ENCODE results near the gene SUCLG1.

SUCLG1 gene

GRCh38 chr2:84452624-84453023 lies 6.5 kb downstream of the SUCLG1 start:
- Histone ChIP-seq H3K36me3 (ENCODE audit: insufficient read depth, insufficient read length, low read length) (peaks cover 6% of the 10 kb centered on the region), H3K4me3 (ENCODE audit: insufficient read length, low read depth) (no peak overlapping the region)
- TF ChIP-seq YY1 (IDR thresholded peaks at IDR 0.05; ENCODE audit: insufficient read depth, insufficient read length) (no peak), SUZ12 (IDR thresholded peaks at IDR 0.05; ENCODE audit: extremely low read depth, insufficient read depth, insufficient read length) (no peak), ZNF274 (IDR thresholded peaks at IDR 0.05; ENCODE audit: low read depth, low read length) (no peak)

DNA sequence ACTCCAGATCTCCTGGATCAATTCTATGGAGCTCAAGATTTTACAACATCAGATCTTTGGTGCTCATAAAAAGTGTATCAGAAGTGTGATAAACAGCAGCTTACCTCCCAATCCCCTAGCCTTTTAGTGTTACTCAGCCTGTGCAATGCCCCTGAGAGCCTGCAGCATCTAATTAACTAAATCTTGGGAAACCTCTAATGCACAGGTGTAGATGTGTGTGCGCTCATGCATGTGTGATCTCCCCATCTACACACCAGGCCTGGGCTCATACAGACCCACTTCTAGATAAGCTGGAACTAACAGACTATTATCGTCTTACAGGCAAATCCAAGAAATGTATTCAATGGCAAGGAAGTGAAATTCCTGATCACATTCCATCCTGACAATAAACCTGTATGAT lies 7.5 kb downstream of the SUCLG1 start:
- H3K27me3 ChIP-seq (ENCODE audit: insufficient read depth, insufficient read length), result no peaks in the 10 kb centered on the region
- TF ChIP-seq YY1 (IDR thresholded peaks at IDR 0.05; ENCODE audit: insufficient read depth, insufficient read length) (no peak), ZNF274 (IDR thresholded peaks at IDR 0.05; ENCODE audit: low read depth, low read length) (no peak), SUZ12 (IDR thresholded peaks at IDR 0.05; ENCODE audit: extremely low read depth, insufficient read depth, insufficient read length) (no peak)
- H3K9me3 ChIP-seq (ENCODE audit: insufficient read depth, low read length), result no peaks in the 10 kb centered on the region
- no peak overlapping the region for H3K4me3 ChIP-seq (ENCODE audit: insufficient read length, low read depth)
- H3K4me1 ChIP-seq (ENCODE audit: insufficient read depth, insufficient read length), result no peaks in the 10 kb centered on the region
- no peak for DNase-seq (ENCODE audit: low read depth, low spot score)
- no peak overlapping the region for H3K9ac ChIP-seq (ENCODE audit: insufficient read length, low read depth)
- peaks cover 8% of the 10 kb centered on the region for H3K36me3 ChIP-seq (ENCODE audit: insufficient read depth, insufficient read length, low read length)

More at GRCh38 chr2:84452624-84453023, 6.5 kb downstream of the SUCLG1 start:
- Histone ChIP-seq H3K27me3 (ENCODE audit: insufficient read depth, insufficient read length) (no peaks in the 10 kb centered on the region), H3K9me3 (ENCODE audit: insufficient read depth, low read length) (no peaks in the 10 kb centered on the region), H3K4me1 (ENCODE audit: insufficient read depth, insufficient read length) (no peaks in the 10 kb centered on the region), H3K9ac (ENCODE audit: insufficient read length, low read depth) (no peak overlapping the region)
- no peak for DNase-seq (ENCODE audit: low read depth, low spot score)

DNA sequence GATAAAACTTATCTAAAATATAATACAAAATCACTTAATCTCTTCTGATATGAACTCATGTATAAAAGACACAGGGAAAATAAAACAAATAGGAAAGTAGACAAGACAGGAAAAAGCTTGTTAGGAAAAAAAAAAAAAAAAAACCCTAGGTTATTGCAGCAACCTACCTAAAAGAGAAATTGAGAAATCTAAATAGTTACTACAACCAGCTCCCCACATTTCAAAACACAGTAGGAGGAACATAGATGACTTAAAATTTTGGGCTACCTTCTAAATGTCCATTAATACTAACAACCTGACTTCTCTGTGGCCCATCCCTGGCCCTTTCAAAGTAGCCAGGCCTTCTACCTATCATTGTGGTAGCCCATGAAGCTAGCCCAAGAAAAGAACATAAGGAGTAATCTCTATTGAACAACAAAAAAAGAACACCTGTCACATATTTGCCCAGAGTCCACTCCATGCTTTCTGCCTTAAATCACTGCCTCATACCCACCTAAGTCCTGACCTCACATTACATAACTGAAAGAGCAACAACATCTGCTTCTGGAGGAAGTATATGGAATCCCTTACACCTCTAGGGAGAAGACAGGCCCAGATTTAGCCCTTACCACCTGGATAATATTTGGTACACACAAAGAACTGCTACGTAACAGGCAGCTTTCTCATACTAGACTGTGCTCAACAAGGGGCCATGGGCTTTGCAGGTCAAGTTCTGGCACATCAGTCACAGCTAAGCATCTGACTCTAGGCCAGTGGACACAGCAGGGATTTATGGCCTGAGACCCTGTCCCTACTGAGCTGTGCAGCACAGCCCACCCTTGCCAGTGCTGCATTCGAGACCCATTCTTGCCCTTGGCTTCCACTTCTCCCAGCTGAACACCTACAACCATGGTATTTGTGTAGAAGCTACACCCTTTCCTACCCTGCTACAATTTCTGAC lies 8.5 kb downstream of the SUCLG1 start:
- no peak for TF ChIP-seq YY1 (IDR thresholded peaks at IDR 0.05; ENCODE audit: insufficient read depth, insufficient read length)
- TF ChIP-seq SUZ12 (IDR thresholded peaks at IDR 0.05; ENCODE audit: extremely low read depth, insufficient read depth, insufficient read length), result no peak
- TF ChIP-seq ZNF274 (IDR thresholded peaks at IDR 0.05; ENCODE audit: low read depth, low read length), result no peak

GRCh38 chr2:84449711-84450110 lies 9.4 kb downstream of the SUCLG1 start:
- no peaks in the 10 kb centered on the region for H3K4me1 ChIP-seq (ENCODE audit: insufficient read depth, insufficient read length)
- H3K36me3 ChIP-seq (ENCODE audit: insufficient read depth, insufficient read length, low read length), result peaks cover 17% of the 10 kb centered on the region
- no peak overlapping the region for H3K9ac ChIP-seq (ENCODE audit: insufficient read length, low read depth)
- no peak overlapping the region for H3K4me3 ChIP-seq (ENCODE audit: insufficient read length, low read depth)
- H3K27me3 ChIP-seq (ENCODE audit: insufficient read depth, insufficient read length), result no peaks in the 10 kb centered on the region
- no peak for TF ChIP-seq ZNF274 (IDR thresholded peaks at IDR 0.05; ENCODE audit: low read depth, low read length)
- no peak for TF ChIP-seq SUZ12 (IDR thresholded peaks at IDR 0.05; ENCODE audit: extremely low read depth, insufficient read depth, insufficient read length)
- peaks cover 12% of the 10 kb centered on the region; the same call in 1 of the 2 replicates for H3K9me3 ChIP-seq (ENCODE audit: insufficient read depth, low read length)
- DNase-seq (ENCODE audit: low read depth, low spot score), result no peak

More for the DNA sequence above, 8.5 kb downstream of the SUCLG1 start:
- Histone ChIP-seq H3K27me3 (ENCODE audit: insufficient read depth, insufficient read length) (no peaks in the 10 kb centered on the region), H3K4me3 (ENCODE audit: insufficient read length, low read depth) (no peak overlapping the region), H3K9me3 (ENCODE audit: insufficient read depth, low read length) (peaks cover 9% of the 10 kb centered on the region; the same call in 1 of the 2 replicates), H3K4me1 (ENCODE audit: insufficient read depth, insufficient read length) (no peaks in the 10 kb centered on the region), H3K9ac (ENCODE audit: insufficient read length, low read depth) (no peak overlapping the region), H3K36me3 (ENCODE audit: insufficient read depth, insufficient read length, low read length) (peaks cover 17% of the 10 kb centered on the region)
- no peak for DNase-seq (ENCODE audit: low read depth, low spot score)

DNA sequence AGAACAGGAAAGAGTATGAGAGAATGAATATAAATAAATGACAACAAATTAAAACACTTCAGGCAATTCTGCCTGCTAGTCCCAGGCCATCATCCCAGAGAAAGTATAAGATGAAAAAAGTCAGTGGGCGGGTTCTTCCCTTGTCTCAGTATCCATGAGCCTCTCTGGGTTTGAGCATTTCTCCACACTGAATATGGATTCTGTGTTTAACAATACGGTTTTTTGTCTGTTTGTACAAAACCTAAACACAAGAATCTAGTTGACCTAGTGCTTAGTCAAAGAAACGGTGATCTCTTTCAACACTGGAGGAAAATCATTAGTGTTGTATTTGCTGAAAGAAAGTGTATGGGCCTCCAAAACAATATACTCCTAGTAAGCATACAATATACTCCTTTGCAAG lies 10.0 kb downstream of the SUCLG1 start:
- Histone ChIP-seq H3K4me1 (ENCODE audit: insufficient read depth, insufficient read length) (no peaks in the 10 kb centered on the region), H3K9me3 (ENCODE audit: insufficient read depth, low read length) (peaks cover 12% of the 10 kb centered on the region; the same call in 1 of the 2 replicates), H3K4me3 (ENCODE audit: insufficient read length, low read depth) (no peak overlapping the region), H3K36me3 (ENCODE audit: insufficient read depth, insufficient read length, low read length) (peaks cover 16% of the 10 kb centered on the region), H3K9ac (ENCODE audit: insufficient read length, low read depth) (no peak overlapping the region), H3K27me3 (ENCODE audit: insufficient read depth, insufficient read length) (no peaks in the 10 kb centered on the region)
- TF ChIP-seq ZNF274 (IDR thresholded peaks at IDR 0.05; ENCODE audit: low read depth, low read length) (no peak), YY1 (IDR thresholded peaks at IDR 0.05; ENCODE audit: insufficient read depth, insufficient read length) (no peak), SUZ12 (IDR thresholded peaks at IDR 0.05; ENCODE audit: extremely low read depth, insufficient read depth, insufficient read length) (no peak)
- DNase-seq (ENCODE audit: low read depth, low spot score), result no peak

DNA sequence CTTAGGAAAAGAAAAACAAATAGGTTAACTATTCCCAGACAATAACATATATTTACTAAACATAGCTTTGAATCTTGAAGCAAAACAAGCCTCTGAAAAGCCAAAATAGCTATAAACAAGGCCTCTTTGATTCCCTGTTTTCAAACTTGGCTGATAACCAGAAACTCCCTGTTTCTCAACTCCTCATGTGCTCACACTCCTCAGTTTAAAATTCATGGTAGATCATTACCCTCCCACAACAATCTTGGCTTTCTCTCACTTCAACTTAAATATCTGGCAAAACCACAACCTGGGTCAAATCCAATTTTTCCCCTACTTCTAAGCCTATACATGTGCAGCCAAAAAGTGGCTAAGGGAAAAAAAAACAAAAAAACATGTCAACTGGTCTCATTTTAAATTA lies 15.6 kb downstream of the SUCLG1 start:
- Histone ChIP-seq H3K9me3 (ENCODE audit: insufficient read depth, low read length) (peaks cover 12% of the 10 kb centered on the region; the same call in 1 of the 2 replicates), H3K9ac (ENCODE audit: insufficient read length, low read depth) (no peak overlapping the region), H3K36me3 (ENCODE audit: insufficient read depth, insufficient read length, low read length) (peaks cover 48% of the 10 kb centered on the region), H3K4me3 (ENCODE audit: insufficient read length, low read depth) (no peak overlapping the region), H3K4me1 (ENCODE audit: insufficient read depth, insufficient read length) (no peaks in the 10 kb centered on the region), H3K27me3 (ENCODE audit: insufficient read depth, insufficient read length) (no peaks in the 10 kb centered on the region)
- no peak for DNase-seq (ENCODE audit: low read depth, low spot score)
- TF ChIP-seq YY1 (IDR thresholded peaks at IDR 0.05; ENCODE audit: insufficient read depth, insufficient read length) (no peak), ZNF274 (IDR thresholded peaks at IDR 0.05; ENCODE audit: low read depth, low read length) (no peak), SUZ12 (IDR thresholded peaks at IDR 0.05; ENCODE audit: extremely low read depth, insufficient read depth, insufficient read length) (no peak)

DNA sequence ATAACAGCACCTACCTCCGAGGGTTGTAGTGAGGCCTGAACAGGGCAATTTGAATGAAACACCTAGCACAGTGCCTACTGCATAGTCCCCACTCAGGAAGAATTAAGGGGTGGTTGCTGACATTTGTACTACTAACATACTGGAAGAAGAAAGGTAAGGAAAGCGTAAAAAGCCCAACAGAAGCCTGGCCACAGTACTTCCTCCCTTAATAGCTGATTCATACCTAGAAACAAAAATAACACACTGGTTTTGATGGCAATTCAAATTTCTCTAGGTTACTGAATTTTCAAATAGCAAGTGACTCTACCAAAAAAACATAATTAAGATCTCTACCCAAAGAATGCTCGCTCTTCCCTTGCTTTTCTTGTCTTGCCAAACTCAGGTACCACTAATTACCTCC lies 16.2 kb downstream of the SUCLG1 start:
- Histone ChIP-seq H3K9me3 (ENCODE audit: insufficient read depth, low read length) (peaks cover 12% of the 10 kb centered on the region; the same call in 1 of the 2 replicates), H3K4me1 (ENCODE audit: insufficient read depth, insufficient read length) (no peaks in the 10 kb centered on the region), H3K36me3 (ENCODE audit: insufficient read depth, insufficient read length, low read length) (peaks cover 49% of the 10 kb centered on the region), H3K27me3 (ENCODE audit: insufficient read depth, insufficient read length) (no peaks in the 10 kb centered on the region), H3K9ac (ENCODE audit: insufficient read length, low read depth) (no peak overlapping the region), H3K4me3 (ENCODE audit: insufficient read length, low read depth) (no peak overlapping the region)
- TF ChIP-seq SUZ12 (IDR thresholded peaks at IDR 0.05; ENCODE audit: extremely low read depth, insufficient read depth, insufficient read length), result no peak
- TF ChIP-seq ZNF274 (IDR thresholded peaks at IDR 0.05; ENCODE audit: low read depth, low read length), result no peak
- no peak for TF ChIP-seq YY1 (IDR thresholded peaks at IDR 0.05; ENCODE audit: insufficient read depth, insufficient read length)
- no peak for DNase-seq (ENCODE audit: low read depth, low spot score)

Measured in NT2/D1 (cell line).